Mesendoderm (in vitro differentiated cells): ENCODE measurements around the gene TSPAN7.

Experiments used
- DNase-seq: peaks from one replicate; pipeline ENCODE4 v3.0.0; 2013
- H2AK5ac ChIP-seq: 2 replicates; pipeline ENCODE4 v1.6.1; 2013; ENCODE audit warnings: low read length, inconsistent platforms
- H2BK120ac ChIP-seq: 2 replicates; pipeline ENCODE4 v1.6.1; 2013; ENCODE audit warnings: low read depth, mild to moderate bottlenecking, low read length, moderate library complexity, mixed read lengths
- H2BK15ac ChIP-seq: replicated peaks from 2 replicates; pipeline ENCODE4 v1.6.1; 2013; ENCODE audit warnings: low read depth, mild to moderate bottlenecking, moderate library complexity
- H2BK5ac ChIP-seq: 2 replicates; pipeline ENCODE4 v1.6.1; 2013; ENCODE audit warnings: low read length, inconsistent platforms
- H3K18ac ChIP-seq: 2 replicates; pipeline ENCODE4 v1.6.1; 2013; ENCODE audit warnings: mild to moderate bottlenecking, low read length, mixed read lengths
- H3K23ac ChIP-seq: one replicate; pipeline ENCODE4 v1.6.1; 2013; ENCODE audit warnings: low read length
- H3K27ac ChIP-seq: 2 replicates; pipeline ENCODE4 v1.5.1; 2013; ENCODE audit warnings: low read depth, mild to moderate bottlenecking, inconsistent platforms, low read length, moderate library complexity
- H3K27me3 ChIP-seq: 2 replicates; pipeline ENCODE4 v1.6.1; 2013; ENCODE audit warnings: low read length, control low read depth, mild to moderate bottlenecking, inconsistent platforms; ENCODE audit not compliant: insufficient read depth, poor library complexity
- H3K36me3 ChIP-seq: 2 replicates; pipeline ENCODE4 v1.6.1; 2013; ENCODE audit warnings: low read length, inconsistent platforms; ENCODE audit not compliant: control insufficient read depth, insufficient read depth
- H3K4ac ChIP-seq: one replicate; pipeline ENCODE4 v1.6.1; 2013; ENCODE audit warnings: low read depth, mild to moderate bottlenecking, low read length, moderate library complexity
- H3K4me1 ChIP-seq: 2 replicates; pipeline ENCODE4 v1.6.1; 2013; ENCODE audit warnings: low read depth, low read length, inconsistent platforms; ENCODE audit not compliant: control insufficient read depth
- H3K4me2 ChIP-seq: 2 replicates; pipeline ENCODE4 v1.6.1; 2013; ENCODE audit warnings: low read length
- H3K4me3 ChIP-seq: 2 replicates; pipeline ENCODE4 v1.5.1; 2013; ENCODE audit warnings: mild to moderate bottlenecking, low read length
- H3K56ac ChIP-seq: one replicate; pipeline ENCODE4 v1.6.1; 2013; ENCODE audit warnings: low read length
- H3K79me1 ChIP-seq: 2 replicates; pipeline ENCODE4 v1.6.1; 2013; ENCODE audit warnings: low read length, inconsistent platforms
- H3K79me2 ChIP-seq: 2 replicates; pipeline ENCODE4 v1.6.1; 2013; ENCODE audit warnings: mild to moderate bottlenecking, low read length; ENCODE audit not compliant: control insufficient read depth, insufficient read depth
- H3K9ac ChIP-seq: 2 replicates; pipeline ENCODE4 v1.6.1; 2013; ENCODE audit warnings: low read length, inconsistent platforms
- H4K5ac ChIP-seq: one replicate; pipeline ENCODE4 v1.6.1; 2013; ENCODE audit warnings: low read length
- H4K8ac ChIP-seq: one replicate; pipeline ENCODE4 v1.6.1; 2013; ENCODE audit warnings: low read depth, mild to moderate bottlenecking, control low read depth, low read length, moderate library complexity
- WGBS: extraction: QIAGEN DNeasy Blood & Tissue Kit; methylation state at CpG from one replicate; pipeline ENCODE4 v1.1.7; 2013; ENCODE audit warnings: low lambda C conversion rate, missing lambda C conversion rate; ENCODE audit not compliant: insufficient coverage; ENCODE audit errors: extremely low coverage; 5-methylcytosine and 5-hydroxymethylcytosine counted together

The TSPAN7 gene

GRCh38 chrX:38519651-38520050 lies 41.7 kb upstream of the TSPAN7 start:
- Histone ChIP-seq H3K4me1 (no peaks in the 10 kb centered on the region), H3K79me1 (no peaks in the 10 kb centered on the region), H3K79me2 (no peaks in the 10 kb centered on the region), H3K27me3 (no peaks in the 10 kb centered on the region), H2BK15ac (no peak overlapping the region), H4K5ac (no peak overlapping the region), H2BK120ac (no peak overlapping the region), H3K18ac (no peak overlapping the region), H3K9ac (no peak overlapping the region), H4K8ac (no peak overlapping the region), H3K4me3 (no peak overlapping the region), H3K36me3 (no peaks in the 10 kb centered on the region), H3K27ac (no peak overlapping the region), H3K4ac (no peak overlapping the region), H3K23ac (no peak overlapping the region), H2AK5ac (no peak overlapping the region), H3K4me2 (no peak overlapping the region), H3K56ac (peak overlapping the region; percentile 34), H2BK5ac (no peak overlapping the region)
- DNase-seq = no peak
- WGBS = no CpG with 5 or more reads among the region's 6 CpGs

DNA sequence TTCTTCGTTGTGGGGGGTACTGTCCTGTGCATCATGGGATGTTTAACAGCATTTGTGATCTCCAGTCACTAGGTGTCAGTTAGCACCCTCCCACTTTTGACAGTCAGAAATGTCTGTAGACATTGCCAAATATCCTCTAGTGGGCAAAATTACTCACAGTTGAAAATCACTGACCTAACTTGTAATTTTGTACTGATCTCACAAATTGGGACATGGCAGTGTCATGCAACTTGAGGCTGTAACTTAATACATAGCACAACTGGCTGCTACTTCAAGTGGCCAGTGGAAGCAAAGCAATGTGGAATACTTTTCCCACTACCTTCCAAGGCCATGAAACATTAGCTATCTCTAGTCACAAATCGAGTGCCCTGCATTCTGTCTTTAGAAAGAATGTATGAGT lies 23.2 kb upstream of the TSPAN7 start:
- no peak overlapping the region for H3K4ac ChIP-seq
- H3K18ac ChIP-seq = no peak overlapping the region
- H3K27me3 ChIP-seq = no peaks in the 10 kb centered on the region
- no peak overlapping the region for H4K8ac ChIP-seq
- no peaks in the 10 kb centered on the region for H3K79me1 ChIP-seq
- H2AK5ac ChIP-seq = no peak overlapping the region
- DNase-seq = no peak
- no peak overlapping the region for H2BK120ac ChIP-seq
- H3K56ac ChIP-seq = no peak overlapping the region
- no peak overlapping the region for H3K4me2 ChIP-seq
- no peak overlapping the region for H3K23ac ChIP-seq
- WGBS = no CpG with 5 or more reads among the region's 2 CpGs
- no peak overlapping the region for H3K27ac ChIP-seq
- no peaks in the 10 kb centered on the region for H3K36me3 ChIP-seq
- H2BK15ac ChIP-seq = no peak overlapping the region
- no peak overlapping the region for H3K9ac ChIP-seq
- H3K4me3 ChIP-seq = no peak overlapping the region
- H3K79me2 ChIP-seq = no peaks in the 10 kb centered on the region
- no peak overlapping the region for H2BK5ac ChIP-seq
- no peak overlapping the region for H4K5ac ChIP-seq
- no peaks in the 10 kb centered on the region for H3K4me1 ChIP-seq

- no peak overlapping the region for H3K4me2 ChIP-seq
- no peaks in the 10 kb centered on the region for H3K27me3 ChIP-seq
- H3K4ac ChIP-seq = no peak overlapping the region
- H3K4me3 ChIP-seq = no peak overlapping the region
- H3K79me2 ChIP-seq = no peaks in the 10 kb centered on the region
- no peak overlapping the region for H3K23ac ChIP-seq
- H3K36me3 ChIP-seq = no peaks in the 10 kb centered on the region
- H3K27ac ChIP-seq = no peak overlapping the region
- no peak overlapping the region for H3K56ac ChIP-seq
- DNase-seq = no peak
- H2AK5ac ChIP-seq = no peak overlapping the region
- H4K5ac ChIP-seq = no peak overlapping the region
- H4K8ac ChIP-seq = no peak overlapping the region
- H3K9ac ChIP-seq = no peak overlapping the region
- H2BK5ac ChIP-seq = no peak overlapping the region
- no peak overlapping the region for H3K18ac ChIP-seq
- no CpG with 5 or more reads among the region's 1 CpG for WGBS
- H3K79me1 ChIP-seq = no peaks in the 10 kb centered on the region
- H3K4me1 ChIP-seq = no peaks in the 10 kb centered on the region
- H2BK15ac ChIP-seq = no peak overlapping the region
- H2BK120ac ChIP-seq = no peak overlapping the region
These were observed 21.6 kb upstream of the TSPAN7 start for GRCh38 chrX:38539748-38540147.

GRCh38 chrX:38548508-38548907 lies 12.8 kb upstream of the TSPAN7 start:
- Histone ChIP-seq H4K8ac (no peak overlapping the region), H2AK5ac (no peak overlapping the region), H3K79me1 (no peaks in the 10 kb centered on the region), H3K23ac (no peak overlapping the region), H3K9ac (no peak overlapping the region), H3K4me1 (no peaks in the 10 kb centered on the region), H3K18ac (no peak overlapping the region), H3K27ac (no peak overlapping the region), H3K4me2 (no peak overlapping the region), H2BK120ac (no peak overlapping the region), H4K5ac (no peak overlapping the region), H3K79me2 (no peaks in the 10 kb centered on the region), H3K27me3 (no peaks in the 10 kb centered on the region), H2BK5ac (no peak overlapping the region), H3K4me3 (no peak overlapping the region), H2BK15ac (no peak overlapping the region), H3K4ac (no peak overlapping the region), H3K36me3 (no peaks in the 10 kb centered on the region), H3K56ac (no peak overlapping the region)
- WGBS = no CpG with 5 or more reads among the region's 3 CpGs
- DNase-seq = no peak

GRCh38 chrX:38552721-38553120 lies 8.6 kb upstream of the TSPAN7 start:
- Histone ChIP-seq H3K4me3 (no peak overlapping the region), H3K4me2 (no peak overlapping the region), H2BK15ac (no peak overlapping the region), H3K79me1 (no peaks in the 10 kb centered on the region), H2BK120ac (peak overlapping the region; percentile 61), H4K8ac (no peak overlapping the region), H3K18ac (peak overlapping the region; percentile 60), H3K4ac (peak overlapping the region; percentile 31), H2BK5ac (no peak overlapping the region), H4K5ac (no peak overlapping the region), H3K4me1 (no peaks in the 10 kb centered on the region), H3K79me2 (no peaks in the 10 kb centered on the region), H3K56ac (no peak overlapping the region), H2AK5ac (no peak overlapping the region), H3K9ac (no peak overlapping the region), H3K23ac (no peak overlapping the region), H3K27ac (no peak overlapping the region), H3K27me3 (no peaks in the 10 kb centered on the region), H3K36me3 (no peaks in the 10 kb centered on the region)
- WGBS = no CpG with 5 or more reads among the region's 1 CpG
- DNase-seq = peak; percentile 55

DNA sequence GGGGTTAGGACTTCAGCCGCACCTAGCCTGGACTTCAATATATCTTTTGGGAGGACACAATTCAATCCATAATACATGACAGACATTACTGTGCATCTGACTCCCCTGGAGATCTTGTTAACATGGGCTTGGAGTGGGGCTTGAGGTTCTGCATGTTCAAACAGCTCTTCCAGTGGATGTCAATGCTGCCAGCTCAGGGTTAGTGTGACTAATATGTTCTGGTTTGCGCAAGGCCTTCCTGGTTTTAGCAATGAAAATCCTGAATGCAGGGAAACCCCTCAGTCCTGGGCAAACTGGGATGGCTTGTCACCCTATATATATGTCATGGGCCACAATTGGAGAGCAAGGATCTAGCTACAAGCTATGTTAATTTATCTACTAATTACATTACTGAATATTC lies 2.7 kb upstream of the TSPAN7 start:
- WGBS = no CpG with 5 or more reads among the region's 2 CpGs

More for the DNA sequence above, 2.7 kb upstream of the TSPAN7 start:
- Histone ChIP-seq H3K4ac (no peak overlapping the region), H3K56ac (no peak overlapping the region), H3K23ac (no peak overlapping the region), H3K36me3 (no peaks in the 10 kb centered on the region), H3K9ac (no peak overlapping the region), H3K4me1 (no peaks in the 10 kb centered on the region), H2BK5ac (no peak overlapping the region), H4K8ac (no peak overlapping the region), H3K27ac (no peak overlapping the region), H3K4me3 (no peak overlapping the region), H3K79me2 (no peaks in the 10 kb centered on the region), H2AK5ac (no peak overlapping the region), H3K4me2 (no peak overlapping the region), H3K27me3 (no peaks in the 10 kb centered on the region), H2BK120ac (no peak overlapping the region), H3K18ac (no peak overlapping the region), H4K5ac (no peak overlapping the region), H3K79me1 (no peaks in the 10 kb centered on the region), H2BK15ac (no peak overlapping the region)
- DNase-seq = no peak
